ENCODE measurements around the gene HRC.

DNA sequence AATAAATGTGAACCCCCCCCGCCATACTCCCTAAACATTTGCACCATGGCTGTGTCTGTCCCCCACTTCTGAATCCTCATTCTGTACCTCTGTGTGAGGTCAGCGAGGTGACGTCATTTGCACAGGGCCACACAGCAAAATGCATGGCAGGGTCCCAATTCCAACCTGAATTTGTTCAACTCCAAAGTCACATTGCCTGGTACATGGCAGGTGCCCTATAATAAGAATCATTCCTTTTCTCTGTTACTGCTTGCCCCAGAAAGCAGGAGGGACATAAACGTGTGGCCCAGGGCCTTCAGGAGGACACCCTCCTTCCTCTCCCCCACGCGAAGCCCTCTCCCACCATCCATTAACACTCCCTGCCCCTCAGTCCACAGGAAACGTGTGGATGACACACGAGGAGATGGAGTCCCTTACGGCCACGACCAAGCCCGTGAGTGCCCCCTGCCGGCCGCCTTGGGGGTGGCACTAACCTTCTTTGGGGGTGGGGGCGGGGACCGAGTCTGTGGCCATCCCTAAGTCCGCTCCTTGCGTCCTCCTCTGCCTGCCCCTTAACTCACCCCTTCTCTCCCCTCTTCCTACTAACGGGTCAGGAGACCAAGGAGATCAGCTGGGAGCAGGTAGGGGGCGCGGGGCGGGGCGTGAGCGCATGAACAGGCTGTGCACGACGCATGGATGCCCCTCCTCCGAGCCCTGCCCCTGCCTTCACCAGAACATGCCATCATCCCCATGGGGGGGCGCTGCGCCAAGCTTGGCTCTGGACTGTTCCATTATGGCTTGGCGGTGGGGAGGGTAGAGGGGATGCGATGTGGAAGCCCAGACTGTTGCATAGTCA lies 9.4 kb downstream of the HRC start:
- TF ChIP-seq TAF1 (IDR thresholded peaks at IDR 0.05; ENCODE audit: low read depth, low read length) (0 out of 2 replicates have a peak, but pooled peaks have one; percentile 19), POLR2A (IDR thresholded peaks at IDR 0.05; ENCODE audit: control extremely low read depth in 1 of 2, low read depth in 2 of 2, low read length in 2 of 2) (no peak), SP4 (IDR thresholded peaks at IDR 0.05; ENCODE audit: low read length) (no peak), POLR2AphosphoS5 (IDR thresholded peaks at IDR 0.05; ENCODE audit: low read depth, low read length) (0 out of 2 replicates have a peak, but pooled peaks have one; percentile 9)
- TF ChIP-seq, protein P1, sequence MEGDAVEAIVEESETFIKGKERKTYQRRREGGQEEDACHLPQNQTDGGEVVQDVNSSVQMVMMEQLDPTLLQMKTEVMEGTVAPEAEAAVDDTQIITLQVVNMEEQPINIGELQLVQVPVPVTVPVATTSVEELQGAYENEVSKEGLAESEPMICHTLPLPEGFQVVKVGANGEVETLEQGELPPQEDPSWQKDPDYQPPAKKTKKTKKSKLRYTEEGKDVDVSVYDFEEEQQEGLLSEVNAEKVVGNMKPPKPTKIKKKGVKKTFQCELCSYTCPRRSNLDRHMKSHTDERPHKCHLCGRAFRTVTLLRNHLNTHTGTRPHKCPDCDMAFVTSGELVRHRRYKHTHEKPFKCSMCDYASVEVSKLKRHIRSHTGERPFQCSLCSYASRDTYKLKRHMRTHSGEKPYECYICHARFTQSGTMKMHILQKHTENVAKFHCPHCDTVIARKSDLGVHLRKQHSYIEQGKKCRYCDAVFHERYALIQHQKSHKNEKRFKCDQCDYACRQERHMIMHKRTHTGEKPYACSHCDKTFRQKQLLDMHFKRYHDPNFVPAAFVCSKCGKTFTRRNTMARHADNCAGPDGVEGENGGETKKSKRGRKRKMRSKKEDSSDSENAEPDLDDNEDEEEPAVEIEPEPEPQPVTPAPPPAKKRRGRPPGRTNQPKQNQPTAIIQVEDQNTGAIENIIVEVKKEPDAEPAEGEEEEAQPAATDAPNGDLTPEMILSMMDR (IDR thresholded peaks at IDR 0.05; ENCODE audit: control extremely low read depth in 1 of 3, insufficient read depth in 1 of 3, low read depth in 1 of 3, low read length in 3 of 3) = peak; percentile 66 to 91 (median 73)

All from H1 (cell line).